ENCODE data around the gene TOPAZ1. TPM values are rescaled to one million over a fixed set of nuclear protein-coding genes. Genes with fewer than 3 reads are reported as not detected.

Gene TOPAZ1
- total and polyA plus RNA-seq, 9 of the 15 experiments (the other 6 are each of a cell fraction or from before 2014, with no cell fraction given), result 0.01 TPM; not detected in 8

DNA sequence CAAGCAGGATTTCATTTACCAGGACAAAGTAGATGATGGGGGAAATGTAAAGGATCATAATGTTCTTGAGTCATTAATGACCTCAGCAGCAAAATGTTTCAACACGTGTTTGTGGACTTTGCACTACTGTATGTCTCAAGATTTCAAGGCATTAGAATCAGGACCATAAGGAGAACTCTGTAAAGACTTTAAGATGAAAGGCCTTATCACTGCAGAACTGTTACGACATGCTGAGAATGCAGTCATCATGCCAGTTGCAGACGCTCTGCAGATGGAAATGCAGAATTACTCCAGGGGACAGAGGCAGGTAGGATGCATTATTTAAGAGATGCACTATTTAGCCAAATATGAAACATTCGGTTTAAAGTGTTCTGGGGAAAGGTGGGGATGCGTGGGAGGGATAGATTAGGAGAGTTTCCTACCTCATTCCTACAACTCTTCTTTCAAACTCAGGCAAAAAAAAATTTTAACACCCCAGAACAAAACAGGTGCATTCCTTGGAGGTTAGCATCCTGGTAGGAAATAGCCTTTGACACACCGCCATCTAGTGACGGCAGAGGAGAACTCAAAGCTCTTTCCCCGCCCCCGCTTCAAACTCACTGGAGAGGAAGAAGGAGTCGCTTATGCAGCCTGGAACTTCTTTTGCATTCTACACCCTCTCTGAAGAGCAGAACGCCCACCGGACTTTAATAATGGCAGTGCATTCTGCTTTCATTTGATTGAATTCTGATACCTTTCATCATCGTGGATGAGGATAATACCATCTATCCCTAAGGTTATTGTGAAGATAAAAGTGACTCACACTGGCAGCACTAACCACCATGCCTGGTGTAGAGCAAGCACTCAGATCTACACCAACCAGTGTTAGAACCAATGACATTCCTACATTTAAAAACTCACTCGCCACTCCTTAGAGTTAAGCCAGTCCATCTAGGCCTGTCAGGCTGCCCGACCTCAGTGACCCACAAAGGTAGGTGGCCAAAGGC lies 43.1 kb upstream of the TOPAZ1 start (continued):
- TF ChIP-seq ZNF318 (IDR thresholded peaks at IDR 0.05; ENCODE audit: borderline replicate concordance in 1 of 2, low read depth in 1 of 2) (no peak), RNF2 (IDR thresholded peaks at IDR 0.05) (no peak), COPS2 (conservative IDR thresholded peaks at IDR 0.05) (no peak), EZH2 (IDR thresholded peaks at IDR 0.05; ENCODE audit: borderline replicate concordance, low read depth, low read length) (no peak), GTF2E2 (tag; IDR thresholded peaks at IDR 0.05) (no peak), HCFC1 (IDR thresholded peaks at IDR 0.05; ENCODE audit: low read depth, low read length) (no peak), ZFP1 (CRISPR knock-in tag; IDR thresholded peaks at IDR 0.05) (no peak), TRIM28 (IDR thresholded peaks at IDR 0.05) (no peak), CBFB (CRISPR knock-in tag; IDR thresholded peaks at IDR 0.05) (no peak), ZNF740 (CRISPR knock-in tag; IDR thresholded peaks at IDR 0.05) (no peak), ZNF740 (tag; IDR thresholded peaks at IDR 0.05) (no peak), BDP1 (IDR thresholded peaks at IDR 0.05; ENCODE audit: insufficient read depth, insufficient read length) (no peak)
- TF ChIP-seq, protein P1, sequence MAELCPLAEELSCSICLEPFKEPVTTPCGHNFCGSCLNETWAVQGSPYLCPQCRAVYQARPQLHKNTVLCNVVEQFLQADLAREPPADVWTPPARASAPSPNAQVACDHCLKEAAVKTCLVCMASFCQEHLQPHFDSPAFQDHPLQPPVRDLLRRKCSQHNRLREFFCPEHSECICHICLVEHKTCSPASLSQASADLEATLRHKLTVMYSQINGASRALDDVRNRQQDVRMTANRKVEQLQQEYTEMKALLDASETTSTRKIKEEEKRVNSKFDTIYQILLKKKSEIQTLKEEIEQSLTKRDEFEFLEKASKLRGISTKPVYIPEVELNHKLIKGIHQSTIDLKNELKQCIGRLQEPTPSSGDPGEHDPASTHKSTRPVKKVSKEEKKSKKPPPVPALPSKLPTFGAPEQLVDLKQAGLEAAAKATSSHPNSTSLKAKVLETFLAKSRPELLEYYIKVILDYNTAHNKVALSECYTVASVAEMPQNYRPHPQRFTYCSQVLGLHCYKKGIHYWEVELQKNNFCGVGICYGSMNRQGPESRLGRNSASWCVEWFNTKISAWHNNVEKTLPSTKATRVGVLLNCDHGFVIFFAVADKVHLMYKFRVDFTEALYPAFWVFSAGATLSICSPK (IDR thresholded peaks at IDR 0.05; ENCODE audit: borderline replicate concordance), result no peak

Data from K562 (cell line).